Activated CD8-positive, alpha-beta memory T cell treated with anti-CD3 and anti-CD28 coated beads, Interleukin-2, amount 50 U/mL, for 24 hours (primary cell): Measurements from ENCODE around the gene MGLL.
"Not testable (repeated sequence)": the region's sequence is repeated elsewhere in the genome, so short reads cannot be mapped to it uniquely, and the experiment has no call there.

Experiments used
- DNase-seq: peaks from one replicate; pipeline ENCODE4 v3.0.0-alpha.2; 2020; ENCODE audit errors: extremely low read depth

MGLL gene

GRCh38 chr3:127690823-127691452, 131.4 kb downstream of the MGLL start:
- no peak for DNase-seq

- no peak for DNase-seq
Observed at GRCh38 chr3:127690106-127690505, 132.2 kb downstream of the MGLL start.

GRCh38 chr3:127689266-127689860, 133.0 kb downstream of the MGLL start:
- no peak for DNase-seq

- no peak for DNase-seq
Observed at GRCh38 chr3:127688416-127689265, 133.7 kb downstream of the MGLL start.

- no peak for DNase-seq
Observed at GRCh38 chr3:127688022-127688415, 134.3 kb downstream of the MGLL start.

GRCh38 chr3:127687228-127687737, 135.0 kb downstream of the MGLL start:
- no peak for DNase-seq

GRCh38 chr3:127686512-127686894, 135.8 kb downstream of the MGLL start:
- no peak for DNase-seq

- DNase-seq: no peak
Observed at GRCh38 chr3:127685708-127686511, 136.4 kb downstream of the MGLL start.

GRCh38 chr3:127684871-127685707, 137.2 kb downstream of the MGLL start:
- DNase-seq: no peak

GRCh38 chr3:127682561-127682960, 139.8 kb downstream of the MGLL start:
- no peak for DNase-seq

GRCh38 chr3:127682175-127682554, 140.2 kb downstream of the MGLL start:
- DNase-seq: not testable (repeated sequence)

- no peak for DNase-seq
Observed at GRCh38 chr3:127680798-127681221, 141.5 kb downstream of the MGLL start.

- no peak for DNase-seq
Observed at GRCh38 chr3:127680146-127680661, 142.1 kb downstream of the MGLL start.

GRCh38 chr3:127679534-127680145, 142.7 kb downstream of the MGLL start:
- DNase-seq: no peak

- no peak for DNase-seq
Observed at GRCh38 chr3:127678611-127679533, 143.4 kb downstream of the MGLL start.

GRCh38 chr3:127678315-127678599, 144.1 kb downstream of the MGLL start:
- no peak for DNase-seq

GRCh38 chr3:127677541-127678314, 144.6 kb downstream of the MGLL start:
- DNase-seq: no peak

GRCh38 chr3:127676921-127677351, 145.4 kb downstream of the MGLL start:
- no peak for DNase-seq

GRCh38 chr3:127676456-127676855, 145.9 kb downstream of the MGLL start:
- DNase-seq: no peak
